Measurements from ENCODE around the gene AGBL1. TPM values are rescaled to one million over a fixed set of nuclear protein-coding genes. Genes with fewer than 3 reads are reported as not detected.

Gene AGBL1
- total RNA-seq, 2 donors from 2014 or later: not detected

GRCh38 chr15:86362555-86362954 lies 282.9 kb downstream of the AGBL1 start:
- no peak overlapping the region for H3K4me3 ChIP-seq
- no peak overlapping the region for H3K27ac ChIP-seq
- peaks cover 0 to 7% (median 0%) of the 10 kb centered on the region in 3 donors for H3K9me3 ChIP-seq
- H3K27me3 ChIP-seq: no peaks in the 10 kb centered on the region
- DNase-seq (no peak), ATAC-seq (no peak)
- intact Hi-C loops (cut with DNase I): no loop called here
- no peaks in the 10 kb centered on the region for H3K36me3 ChIP-seq (replicated peaks in 1 of 2; ENCODE audit: insufficient read depth in 1 of 2, low read depth in 2 of 2)
- TF ChIP-seq POLR2A (IDR thresholded peaks at IDR 0.05) (no peak), CTCF (IDR thresholded peaks at IDR 0.05) (no peak)
- no peaks in the 10 kb centered on the region for H3K4me1 ChIP-seq

GRCh38 chr15:86373147-86373546 lies 293.5 kb downstream of the AGBL1 start:
- ATAC-seq (no peak), DNase-seq (no peak)
- no peak for TF ChIP-seq CTCF (IDR thresholded peaks at IDR 0.05)
- TF ChIP-seq POLR2A (IDR thresholded peaks at IDR 0.05): no peak
- Histone ChIP-seq H3K27me3 (no peaks in the 10 kb centered on the region), H3K36me3 (replicated peaks in 1 of 2; ENCODE audit: insufficient read depth in 1 of 2, low read depth in 2 of 2) (no peaks in the 10 kb centered on the region), H3K9me3 (no peaks in the 10 kb centered on the region), H3K4me3 (no peak overlapping the region), H3K27ac (no peak overlapping the region), H3K4me1 (no peaks in the 10 kb centered on the region)
- intact Hi-C loops (cut with DNase I): no loop called here
- WGBS, 2 donors: 0 to 12% methylated on average over 1 of the region's 1 CpG

GRCh38 chr15:86375733-86376280 lies 296.1 kb downstream of the AGBL1 start:
- no peaks in the 10 kb centered on the region for H3K4me1 ChIP-seq
- H3K27me3 ChIP-seq: no peaks in the 10 kb centered on the region
- no peak for ATAC-seq
- no peak for DNase-seq
- H3K27ac ChIP-seq: no peak overlapping the region
- intact Hi-C loops (cut with DNase I): no loop called here
- no peak for TF ChIP-seq POLR2A (IDR thresholded peaks at IDR 0.05)
- TF ChIP-seq CTCF (IDR thresholded peaks at IDR 0.05): no peak
- WGBS, 2 donors: 52 to 70% methylated on average over 1 of the region's 1 CpG
- H3K9me3 ChIP-seq: no peaks in the 10 kb centered on the region
- no peaks in the 10 kb centered on the region for H3K36me3 ChIP-seq (replicated peaks in 1 of 2; ENCODE audit: insufficient read depth in 1 of 2, low read depth in 2 of 2)
- H3K4me3 ChIP-seq: no peak overlapping the region

GRCh38 chr15:86377914-86378313 lies 298.2 kb downstream of the AGBL1 start:
- H3K4me3 ChIP-seq: no peak overlapping the region
- H3K9me3 ChIP-seq: no peaks in the 10 kb centered on the region
- H3K36me3 ChIP-seq (replicated peaks in 1 of 2; ENCODE audit: insufficient read depth in 1 of 2, low read depth in 2 of 2): no peaks in the 10 kb centered on the region
- DNase-seq (no peak), ATAC-seq (no peak)
- H3K27ac ChIP-seq: no peak overlapping the region
- intact Hi-C loops (cut with DNase I): no loop called here
- WGBS, 2 donors: 46 to 57% methylated on average over 1 of the region's 1 CpG
- H3K4me1 ChIP-seq: no peaks in the 10 kb centered on the region
- no peaks in the 10 kb centered on the region for H3K27me3 ChIP-seq
- TF ChIP-seq CTCF (IDR thresholded peaks at IDR 0.05) (no peak), POLR2A (IDR thresholded peaks at IDR 0.05) (no peak)

GRCh38 chr15:86382341-86382740 lies 302.7 kb downstream of the AGBL1 start:
- WGBS, 2 donors: 60 to 62% methylated on average over 5 of the region's 5 CpGs

More at GRCh38 chr15:86382341-86382740, 302.7 kb downstream of the AGBL1 start:
- H3K4me3 ChIP-seq: no peak overlapping the region
- intact Hi-C loops (cut with DNase I): no loop called here
- TF ChIP-seq POLR2A (IDR thresholded peaks at IDR 0.05) (no peak), CTCF (IDR thresholded peaks at IDR 0.05) (no peak)
- no peaks in the 10 kb centered on the region for H3K27me3 ChIP-seq
- H3K36me3 ChIP-seq (replicated peaks in 1 of 2; ENCODE audit: insufficient read depth in 1 of 2, low read depth in 2 of 2): no peaks in the 10 kb centered on the region
- ATAC-seq (no peak), DNase-seq (no peak)
- H3K27ac ChIP-seq: no peak overlapping the region
- no peaks in the 10 kb centered on the region for H3K9me3 ChIP-seq
- H3K4me1 ChIP-seq: no peaks in the 10 kb centered on the region
